Kidney epithelial cell (primary cell): ENCODE measurements around the gene TMEM45A. TPM values are rescaled to one million over a fixed set of nuclear protein-coding genes. Genes with fewer than 3 reads are reported as not detected.
"Not testable (repeated sequence)": the region's sequence is repeated elsewhere in the genome, so short reads cannot be mapped to it uniquely, and the experiment has no call there.

Experiments
- DNase-seq: peaks from one replicate; pipeline ENCODE4 v3.0.0-alpha.2; 2010; ENCODE audit warnings: low read depth
- H3K27me3 ChIP-seq: 2 replicates; pipeline ENCODE4 v1.6.0; 2011; ENCODE audit warnings: low read length; ENCODE audit not compliant: control insufficient read depth, insufficient read depth
- H3K36me3 ChIP-seq: 2 replicates; pipeline ENCODE4 v1.5.1; 2011; ENCODE audit warnings: low read length; ENCODE audit not compliant: control insufficient read depth, insufficient read depth
- H3K4me3 ChIP-seq: 2 replicates; pipeline ENCODE4 v1.5.1; 2011; ENCODE audit warnings: low read depth, mild to moderate bottlenecking, control low read depth, low read length
- total RNA-seq: library from RNA; depleted of rRNA; stranded (reverse); fragments of >200 nt; gene quantifications from 2 replicates; pipeline ENCODE4 v1.2.3, GENCODE V29; 2015
- TF ChIP-seq, protein P1 (sequence below): IDR thresholded peaks from 2 replicates; pipeline ENCODE4 v1.5.1; 2011; ENCODE audit warnings: mild to moderate bottlenecking, moderate library complexity, low read length, control low read depth, inconsistent platforms; ENCODE audit not compliant: insufficient read depth, poor library complexity, severe bottlenecking

The TMEM45A gene
- total RNA-seq, 1 donor from 2014 or later: 10.2 TPM

DNA sequence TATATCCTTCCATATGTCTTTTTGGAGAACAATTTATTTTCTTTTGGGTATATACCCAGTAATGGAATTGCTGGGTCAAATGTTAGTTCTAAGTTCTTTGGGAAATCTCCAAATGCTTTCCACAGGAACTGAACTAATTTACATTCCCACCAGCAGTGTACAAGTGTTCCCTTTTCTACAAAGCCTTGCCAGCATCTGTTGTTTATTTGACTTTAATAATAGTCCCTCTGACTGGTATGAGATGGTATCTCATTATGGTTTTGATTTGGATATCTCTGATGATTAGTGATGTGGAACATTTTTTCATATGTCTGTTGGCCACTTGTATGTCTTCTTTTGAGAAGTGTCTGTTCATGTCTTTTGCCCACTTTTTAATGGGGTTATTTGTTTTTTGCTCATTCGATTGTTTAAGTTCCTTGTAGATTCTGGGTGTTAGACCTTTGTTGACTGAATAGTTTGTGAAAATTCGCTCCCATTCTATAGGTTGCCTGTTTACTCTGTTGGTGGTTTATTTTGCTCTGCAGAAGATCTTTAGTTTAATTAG is 48.4 kb downstream of the TMEM45A start:
- Histone ChIP-seq H3K36me3 (no peaks in the 10 kb centered on the region), H3K27me3 (no peaks in the 10 kb centered on the region), H3K4me3 (no peak overlapping the region)
- DNase-seq: no peak
- TF ChIP-seq, protein P1, sequence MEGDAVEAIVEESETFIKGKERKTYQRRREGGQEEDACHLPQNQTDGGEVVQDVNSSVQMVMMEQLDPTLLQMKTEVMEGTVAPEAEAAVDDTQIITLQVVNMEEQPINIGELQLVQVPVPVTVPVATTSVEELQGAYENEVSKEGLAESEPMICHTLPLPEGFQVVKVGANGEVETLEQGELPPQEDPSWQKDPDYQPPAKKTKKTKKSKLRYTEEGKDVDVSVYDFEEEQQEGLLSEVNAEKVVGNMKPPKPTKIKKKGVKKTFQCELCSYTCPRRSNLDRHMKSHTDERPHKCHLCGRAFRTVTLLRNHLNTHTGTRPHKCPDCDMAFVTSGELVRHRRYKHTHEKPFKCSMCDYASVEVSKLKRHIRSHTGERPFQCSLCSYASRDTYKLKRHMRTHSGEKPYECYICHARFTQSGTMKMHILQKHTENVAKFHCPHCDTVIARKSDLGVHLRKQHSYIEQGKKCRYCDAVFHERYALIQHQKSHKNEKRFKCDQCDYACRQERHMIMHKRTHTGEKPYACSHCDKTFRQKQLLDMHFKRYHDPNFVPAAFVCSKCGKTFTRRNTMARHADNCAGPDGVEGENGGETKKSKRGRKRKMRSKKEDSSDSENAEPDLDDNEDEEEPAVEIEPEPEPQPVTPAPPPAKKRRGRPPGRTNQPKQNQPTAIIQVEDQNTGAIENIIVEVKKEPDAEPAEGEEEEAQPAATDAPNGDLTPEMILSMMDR: no peak

DNA sequence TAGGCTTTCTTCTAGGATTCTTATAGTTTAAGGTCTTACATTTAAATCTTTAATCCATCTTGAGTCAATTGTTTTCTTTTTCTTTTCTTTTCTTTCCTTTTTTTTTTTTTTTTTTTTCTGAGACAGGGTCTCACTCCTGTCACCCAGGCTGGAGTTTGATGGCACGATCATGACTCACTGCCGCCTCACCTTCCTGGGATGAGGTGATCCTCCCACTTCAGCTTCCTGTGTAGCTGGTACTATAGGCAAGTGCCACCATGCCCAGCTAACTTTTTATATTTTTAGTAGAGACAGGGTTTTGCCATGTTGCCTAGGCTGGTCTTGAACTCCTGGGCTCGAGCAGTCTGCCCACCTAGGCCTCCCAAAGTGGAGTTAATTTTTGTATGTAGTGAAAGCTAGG is 49.0 kb downstream of the TMEM45A start:
- H3K36me3 ChIP-seq, H3K4me3 ChIP-seq, H3K27me3 ChIP-seq, DNase-seq: not testable (repeated sequence)

DNA sequence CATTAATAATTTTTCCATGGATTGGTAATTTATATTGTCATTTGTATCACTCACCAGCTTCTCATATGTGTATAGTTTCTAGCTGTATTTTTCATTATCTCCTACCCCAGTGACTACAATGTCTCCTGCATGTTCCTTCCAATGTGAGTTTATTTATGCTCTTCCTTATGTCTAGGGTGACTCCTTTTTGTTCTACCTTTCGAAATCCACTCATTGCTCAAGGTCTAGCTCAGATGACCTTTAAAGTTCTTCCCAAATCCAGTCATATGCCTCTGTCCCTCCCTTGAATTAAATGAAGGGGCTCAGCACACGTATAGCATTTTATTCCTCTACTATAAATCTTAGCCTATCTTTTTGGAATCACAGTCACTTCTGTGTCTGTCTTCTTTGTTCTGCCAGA is 53.0 kb downstream of the TMEM45A start:
- no peak for DNase-seq
- TF ChIP-seq, protein P1: no peak
- no peaks in the 10 kb centered on the region for H3K27me3 ChIP-seq
- H3K36me3 ChIP-seq: no peaks in the 10 kb centered on the region
- no peak overlapping the region for H3K4me3 ChIP-seq

DNA sequence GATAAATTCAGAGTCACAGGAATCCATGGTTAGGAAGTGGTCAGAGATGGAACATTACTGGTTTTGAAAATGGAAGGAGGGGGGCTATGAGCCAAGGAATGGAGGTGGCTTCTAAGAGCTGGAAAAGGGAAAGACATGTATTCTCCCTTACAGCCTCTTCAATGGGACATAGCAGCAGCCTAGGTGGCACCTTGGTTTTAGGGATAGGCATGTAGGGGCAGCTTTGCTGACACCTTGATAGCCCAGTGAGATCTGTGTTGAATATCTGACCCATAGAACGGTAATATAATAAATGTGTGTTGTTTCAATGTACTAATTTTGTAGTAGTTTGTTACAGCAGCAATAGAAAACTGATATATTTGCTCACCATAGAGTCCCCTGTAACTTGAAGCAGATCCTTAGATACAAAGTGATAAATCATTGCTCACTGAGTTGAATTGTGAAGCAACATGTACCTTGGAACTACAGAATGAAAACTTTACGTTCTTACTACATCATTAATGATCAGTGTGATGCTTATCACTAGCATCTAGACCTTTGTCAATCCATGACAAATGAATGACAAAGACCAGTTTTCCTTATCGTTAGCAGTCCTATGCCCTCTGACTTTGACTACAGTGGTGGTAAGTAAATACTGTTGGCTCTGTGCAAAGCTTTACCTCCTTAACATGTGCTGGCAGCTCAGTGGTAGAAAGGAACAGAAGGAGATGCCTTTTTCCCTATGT is 53.8 kb downstream of the TMEM45A start:
- Histone ChIP-seq H3K36me3 (no peaks in the 10 kb centered on the region), H3K27me3 (no peaks in the 10 kb centered on the region), H3K4me3 (no peak overlapping the region)
- DNase-seq: no peak
- TF ChIP-seq, protein P1: no peak

DNA sequence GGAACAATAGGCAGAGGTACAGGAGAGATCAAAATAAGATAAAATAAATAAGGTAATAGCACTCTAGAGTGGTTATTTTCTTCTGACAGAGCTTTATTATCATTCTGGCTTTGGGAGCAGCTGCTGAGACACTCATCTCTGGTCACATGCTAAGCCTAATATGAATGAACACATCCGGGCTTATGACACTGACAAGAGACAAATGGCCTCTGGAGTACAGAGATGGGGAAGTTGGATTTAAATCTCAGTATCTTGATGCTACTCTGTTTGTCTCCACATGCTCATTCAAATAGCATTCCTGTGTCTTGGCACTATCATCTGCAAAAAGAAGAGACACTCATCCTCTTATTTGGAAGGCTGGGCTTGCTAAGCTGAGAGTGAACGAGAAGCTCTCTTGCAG is 55.6 kb downstream of the TMEM45A start:
- Histone ChIP-seq H3K4me3 (no peak overlapping the region), H3K27me3 (no peaks in the 10 kb centered on the region), H3K36me3 (no peaks in the 10 kb centered on the region)
- no peak for DNase-seq
- TF ChIP-seq, protein P1: no peak

DNA sequence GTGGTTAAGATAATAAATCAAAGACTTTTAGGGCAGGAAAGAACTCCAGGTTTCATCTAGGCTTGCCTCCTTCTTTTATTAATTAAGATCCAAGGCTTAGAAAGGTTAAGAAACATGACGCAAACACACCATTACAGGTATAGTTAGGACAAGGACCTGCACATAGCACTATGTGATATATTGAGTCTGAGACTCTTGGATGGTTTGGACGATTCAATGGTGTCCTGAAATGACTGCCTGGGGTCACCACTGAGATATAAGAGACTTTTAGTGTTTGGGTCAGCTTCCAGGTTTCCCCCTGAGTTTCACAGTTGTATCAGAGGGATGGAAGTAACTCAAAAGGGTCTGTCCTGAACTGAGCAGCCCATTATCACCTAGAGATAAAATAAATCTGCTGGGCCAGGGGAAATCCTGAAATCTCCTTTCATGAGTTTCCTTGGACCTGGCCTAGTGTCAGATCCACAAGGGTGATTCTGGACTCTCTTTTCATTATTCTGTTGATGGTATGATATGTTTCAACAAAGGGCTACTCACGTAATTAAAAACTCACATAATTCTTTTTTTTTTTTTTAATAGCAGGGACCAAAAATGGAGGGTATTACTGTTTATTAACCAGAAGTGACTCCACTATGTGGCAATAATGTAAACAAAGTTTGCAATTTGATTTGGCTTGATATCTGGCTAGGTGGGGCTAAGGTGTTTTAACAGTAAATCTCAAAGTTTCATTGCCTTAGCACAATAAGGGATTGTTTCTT is 61.4 kb downstream of the TMEM45A start:
- H3K27me3 ChIP-seq: no peaks in the 10 kb centered on the region
- DNase-seq: no peak
- TF ChIP-seq, protein P1: no peak
- no peaks in the 10 kb centered on the region for H3K36me3 ChIP-seq
- no peak overlapping the region for H3K4me3 ChIP-seq
